Osteoblast (primary cell): Measurements from ENCODE around the gene C1QTNF9B. TPM values are rescaled to one million over a fixed set of nuclear protein-coding genes. Genes with fewer than 3 reads are reported as not detected.
"Not testable (repeated sequence)": the region's sequence is repeated elsewhere in the genome, so short reads cannot be mapped to it uniquely, and the experiment has no call there.

Source experiments
- DNase-seq: peaks from one replicate; pipeline ENCODE4 v3.0.0; 2011; ENCODE audit warnings: low spot score, mixed read lengths; ENCODE audit not compliant: insufficient read length; ENCODE audit errors: missing footprints
- H2AFZ ChIP-seq: 2 replicates; pipeline ENCODE4 v1.6.0; 2011; ENCODE audit warnings: mild to moderate bottlenecking, low read length
- H3K27ac ChIP-seq: 2 replicates; pipeline ENCODE4 v1.5.1; 2011; ENCODE audit warnings: mild to moderate bottlenecking, low read depth, low read length, moderate library complexity
- H3K27me3 ChIP-seq: 2 replicates; pipeline ENCODE4 v1.6.0; 2012; ENCODE audit warnings: mild to moderate bottlenecking, control low read depth, inconsistent platforms, low read length, moderate library complexity; ENCODE audit not compliant: insufficient read depth
- H3K36me3 ChIP-seq: 2 replicates; pipeline ENCODE4 v1.5.1; 2011; ENCODE audit warnings: mild to moderate bottlenecking, low read length, control low read depth, moderate library complexity; ENCODE audit not compliant: insufficient read depth
- H3K4me1 ChIP-seq: 2 replicates; pipeline ENCODE4 v1.5.1; 2011; ENCODE audit warnings: mild to moderate bottlenecking, low read length, control low read depth, moderate library complexity; ENCODE audit not compliant: insufficient read depth
- H3K4me2 ChIP-seq: 2 replicates; pipeline ENCODE4 v1.6.0; 2011; ENCODE audit warnings: mild to moderate bottlenecking, low read length; ENCODE audit not compliant: insufficient read depth
- H3K4me3 ChIP-seq: fragments of 200-600 bp; sonication (generic); 3 replicates; pipeline ENCODE4 v1.5.1; 2012; ENCODE audit warnings: mild to moderate bottlenecking, low read length, inconsistent platforms; ENCODE audit not compliant: insufficient read depth
- H3K79me2 ChIP-seq: 2 replicates; pipeline ENCODE4 v1.6.0; 2012; ENCODE audit warnings: mild to moderate bottlenecking, low read length, control low read depth, inconsistent platforms; ENCODE audit not compliant: insufficient read depth
- H3K9me3 ChIP-seq: 2 replicates; pipeline ENCODE4 v1.5.1; 2011; ENCODE audit warnings: low read depth, low read length, control low read depth
- H4K20me1 ChIP-seq: 2 replicates; pipeline ENCODE4 v1.6.0; 2012; ENCODE audit warnings: mild to moderate bottlenecking, low read length, control low read depth; ENCODE audit not compliant: insufficient read depth
- CTCF ChIP-seq: IDR thresholded peaks from 2 replicates; pipeline ENCODE4 v1.5.1; 2011; ENCODE audit warnings: mild to moderate bottlenecking, low read depth, low read length, moderate library complexity; ENCODE audit errors: extremely low read depth
- total RNA-seq: library from RNA; depleted of rRNA; stranded (reverse); fragments of >200 nt; gene quantifications from 2 replicates; pipeline ENCODE4 v1.2.3, GENCODE V29; 2012

The C1QTNF9B gene
- total RNA-seq, 1 donor, result not detected

GRCh38 chr13:23941211-23941610 lies 43.9 kb upstream of the C1QTNF9B start:
- Histone ChIP-seq H3K27me3 (peaks cover 24% of the 10 kb centered on the region), H3K36me3 (no peaks in the 10 kb centered on the region), H3K27ac (no peak overlapping the region), H3K4me2 (no peak overlapping the region), H3K79me2 (no peaks in the 10 kb centered on the region), H3K9me3 (no peaks in the 10 kb centered on the region), H4K20me1 (no peaks in the 10 kb centered on the region), H2AFZ (no peak overlapping the region), H3K4me3 (no peak overlapping the region), H3K4me1 (no peaks in the 10 kb centered on the region)
- TF ChIP-seq CTCF, result no peak
- DNase-seq, result no peak

GRCh38 chr13:23939666-23940065 lies 42.4 kb upstream of the C1QTNF9B start:
- H3K27ac ChIP-seq, H4K20me1 ChIP-seq, H3K79me2 ChIP-seq, H3K4me3 ChIP-seq, DNase-seq, H3K4me2 ChIP-seq, H3K9me3 ChIP-seq, H3K4me1 ChIP-seq, H2AFZ ChIP-seq, H3K36me3 ChIP-seq: not testable (repeated sequence)
- H3K27me3 ChIP-seq, result peaks cover 21% of the 10 kb centered on the region

GRCh38 chr13:23934520-23934919 lies 37.2 kb upstream of the C1QTNF9B start:
- Histone ChIP-seq H4K20me1 (no peaks in the 10 kb centered on the region), H3K4me2 (no peak overlapping the region), H3K27ac (no peak overlapping the region), H3K36me3 (no peaks in the 10 kb centered on the region), H3K9me3 (no peaks in the 10 kb centered on the region), H3K4me1 (peaks cover 5% of the 10 kb centered on the region), H3K79me2 (no peaks in the 10 kb centered on the region), H2AFZ (no peak overlapping the region), H3K4me3 (no peak overlapping the region), H3K27me3 (peaks cover 5% of the 10 kb centered on the region)
- peak; percentile 15 for DNase-seq
- TF ChIP-seq CTCF, result no peak

GRCh38 chr13:23928985-23929384 lies 31.7 kb upstream of the C1QTNF9B start:
- peak overlapping the region; percentile 34 for H3K4me2 ChIP-seq
- no peaks in the 10 kb centered on the region for H3K9me3 ChIP-seq
- TF ChIP-seq CTCF, result no peak
- no peak overlapping the region for H3K27ac ChIP-seq
- H2AFZ ChIP-seq, result no peak overlapping the region
- no peaks in the 10 kb centered on the region for H3K79me2 ChIP-seq
- no peaks in the 10 kb centered on the region for H3K27me3 ChIP-seq
- no peaks in the 10 kb centered on the region for H4K20me1 ChIP-seq
- H3K4me3 ChIP-seq, result no peak overlapping the region
- peak; percentile 93 for DNase-seq
- peaks cover 6% of the 10 kb centered on the region for H3K4me1 ChIP-seq
- no peaks in the 10 kb centered on the region for H3K36me3 ChIP-seq

GRCh38 chr13:23923031-23923430 lies 25.7 kb upstream of the C1QTNF9B start:
- no peak for DNase-seq
- TF ChIP-seq CTCF, result no peak
- Histone ChIP-seq H3K4me1 (no peaks in the 10 kb centered on the region), H3K27ac (no peak overlapping the region), H3K9me3 (no peaks in the 10 kb centered on the region), H3K36me3 (no peaks in the 10 kb centered on the region), H3K4me2 (no peak overlapping the region), H3K4me3 (no peak overlapping the region), H2AFZ (no peak overlapping the region), H3K27me3 (no peaks in the 10 kb centered on the region), H3K79me2 (no peaks in the 10 kb centered on the region), H4K20me1 (no peaks in the 10 kb centered on the region)
